ENCODE results near the gene HOXC9.

- TF ChIP-seq EZH2 (IDR thresholded peaks at IDR 0.05) (no peak), YY1 (IDR thresholded peaks at IDR 0.05; ENCODE audit: extremely low read depth, insufficient replicate concordance, low read depth, low read length) (no peak), CTCF (IDR thresholded peaks at IDR 0.05 in 2 of 3, conservative IDR thresholded peaks at IDR 0.05 in 1 of 3; ENCODE audit: borderline replicate concordance in 1 of 3, insufficient read depth in 1 of 3, low read depth in 2 of 3, low read length in 2 of 3) (no peak), EGR1 (IDR thresholded peaks at IDR 0.05; ENCODE audit: low read depth) (no peak), POLR2A (IDR thresholded peaks at IDR 0.05; ENCODE audit: borderline replicate concordance, extremely low read depth, insufficient read depth, insufficient read length) (no peak), SIN3A (IDR thresholded peaks at IDR 0.05; ENCODE audit: low read depth) (no peak), RAD21 (IDR thresholded peaks at IDR 0.05; ENCODE audit: low read depth) (no peak)
Observed at GRCh38 chr12:54026640-54027441, 26.9 kb downstream of the HOXC9 start.

Data from HCT116 (cell line).